Heart right ventricle (tissue), 16 donors: ENCODE results near the gene RNASEH1. TPM values are rescaled to one million over a fixed set of nuclear protein-coding genes. Genes with fewer than 3 reads are reported as not detected.
"Not testable (repeated sequence)": the region's sequence is repeated elsewhere in the genome, so short reads cannot be mapped to it uniquely, and the experiment has no call there.

ENCODE experiments used
- ATAC-seq, 8 donors: fragments of 200-7000 bp; cut with Tn5 transposase; one replicate each; pipeline ENCODE4 v1.9.1; 2020; ENCODE audit warnings: mild to moderate bottlenecking in 8 of 8, moderate library complexity in 8 of 8, moderate number of reproducible peaks in 1 of 8
- DNase-seq, 2 donors: peaks; one replicate each; pipeline ENCODE4 v3.0.0-alpha.2; 2020
- H3K27ac ChIP-seq, 10 donors: fragments of 200-600 bp; sonication (generic) in 2 of 10; one replicate each; pipeline versions ENCODE4 v1.5.0 to v1.8.0; 2020 to 2022; ENCODE audit warnings: mild to moderate bottlenecking in 3 of 10
- H3K27me3 ChIP-seq, 7 donors: fragments of 200-600 bp; one replicate each; pipeline ENCODE4 v1.8.0; 2021 to 2022; ENCODE audit warnings: mild to moderate bottlenecking in 2 of 7
- H3K36me3 ChIP-seq, 9 donors: fragments of 200-600 bp; sonication (generic) in 1 of 9; one replicate each; pipeline versions ENCODE4 v1.5.0 to v1.8.0; 2020 to 2022; ENCODE audit warnings: mild to moderate bottlenecking in 2 of 9
- H3K4me1 ChIP-seq, 9 donors: fragments of 200-600 bp; sonication (generic) in 1 of 9; one replicate each; pipeline versions ENCODE4 v1.5.0 to v1.8.0; 2020 to 2022; ENCODE audit warnings: mild to moderate bottlenecking in 4 of 9
- H3K4me3 ChIP-seq, 10 donors: fragments of 200-600 bp; sonication (generic) in 2 of 10; one replicate each; pipeline versions ENCODE4 v1.5.0 to v1.8.0; 2020 to 2022; ENCODE audit warnings: mild to moderate bottlenecking in 7 of 10, moderate library complexity in 2 of 10
- H3K9me3 ChIP-seq, 11 donors: fragments of 200-600 bp in 10 of 11; sonication (generic) in 2 of 11; one replicate each; pipeline versions ENCODE4 v1.5.0 to v1.8.0; 2013 to 2022; ENCODE audit warnings: mild to moderate bottlenecking in 2 of 11, control low read depth in 1 of 11, moderate library complexity in 1 of 11
- WGBS, 2 donors: extraction: QIAGEN DNeasy Blood & Tissue Kit; methylation state at CpG; one replicate each; pipeline ENCODE4 v1.1.7; 2013; ENCODE audit warnings: inconsistent platforms in 1 of 2; 5-methylcytosine and 5-hydroxymethylcytosine counted together
- intact Hi-C, 10 donors: fragments of 100-400 bp; cut with DNase I; formaldehyde crosslinking; loops; one replicate each; pipeline versions ENCODE4 v1.11.1 to v1.14.2; 2022
- polyA plus RNA-seq, 2 donors: library from polyadenylated mRNA; stranded (reverse); fragments of 200-250 nt; gene quantifications; one replicate each; pipeline ENCODE4 v1.2.3, GENCODE V29; 2013
- total RNA-seq, 10 donors: library from RNA; stranded (reverse); fragmentation: NEBNext Ultra II Directional in 3 of 10; extraction: Animal tissue kit (Norgen Biotek cat#: 25700) in 3 of 10; gene quantifications; one replicate each; pipeline versions ENCODE4 v1.2.1 to v1.2.4, GENCODE V29; 2021 to 2023
- TF ChIP-seq, protein P1 (sequence below), 9 donors: fragments of 200-600 bp; sonication (generic) in 2 of 9; IDR thresholded peaks; one replicate each; pipeline versions ENCODE4 v1.5.0 to v1.8.0; 2021 to 2022; ENCODE audit warnings: antibody characterized with exemption in 9 of 9, mild to moderate bottlenecking in 5 of 9, moderate library complexity in 1 of 9
- donor health status: Arrhythmogenic right ventricular cardiomyopathy.
- donor health status: ischemic (EF 13 %, LVEDD 7.1; RV severe dilation, severe dysfunction).
- donor health status: healthy with polysubstance abuse.
- donor health status: DM: no; HTN: yes; CAD: no.
- donor health status: DM: no; HTN: no; CAD: no.
- donor health status: ischemic (EF 25% LVEDD 6.9; RV normal size, moderate dysfunction).
- donor health status: ischemic (EF 25% LVEDD 5.7; RV mildly dilated, moderate dysfunction).
- donor health status: healthy.
- donor health status: DM: yes; HTN: yes; CAD: no.
- donor health status: Ischemic cardiomyopathy.
- donor health status: ischemic (EF 35%, LVEDD 5.7; RV mildly dilated, moderate dysfunction).
- donor health status: nonischemic (EF 11% LVEDD 7.7; RV severe dilation, severe dysfunction).
- donor health status: DM: yes; HTN: yes; CAD: no.
- donor health status: PGD.
- donor health status: ischemic (EF 29% LVEDD 5.4; RV normal size, mild dysfunction).
- donor health status: nonischemic (EF 23%, LVEDD 6.1; RV moderate dilation, normal function).

The RNASEH1 gene
- total and polyA plus RNA-seq, 12 donors = 8.7 to 24.0 (median 19.3) TPM

DNA sequence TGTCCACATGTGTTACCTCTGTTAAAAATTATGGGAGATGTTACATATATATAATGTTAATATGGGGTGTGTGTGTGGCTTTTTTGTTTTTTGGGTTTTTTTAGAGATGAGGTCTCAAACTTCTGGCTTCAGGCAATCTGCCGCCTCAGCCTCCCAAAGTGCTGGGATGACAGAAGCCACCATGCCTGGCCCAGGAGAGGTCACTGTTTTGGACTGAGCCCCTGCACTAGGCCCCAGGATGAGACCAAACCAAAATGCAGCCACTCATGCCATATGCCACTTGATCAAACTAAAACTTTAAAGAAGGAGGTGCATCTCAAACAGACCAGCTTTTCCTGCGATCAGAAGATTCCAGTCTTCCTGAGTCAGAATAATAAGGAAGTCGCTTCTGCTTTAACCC lies 41.3 kb downstream of the RNASEH1 start:
- TF ChIP-seq, protein P1, sequence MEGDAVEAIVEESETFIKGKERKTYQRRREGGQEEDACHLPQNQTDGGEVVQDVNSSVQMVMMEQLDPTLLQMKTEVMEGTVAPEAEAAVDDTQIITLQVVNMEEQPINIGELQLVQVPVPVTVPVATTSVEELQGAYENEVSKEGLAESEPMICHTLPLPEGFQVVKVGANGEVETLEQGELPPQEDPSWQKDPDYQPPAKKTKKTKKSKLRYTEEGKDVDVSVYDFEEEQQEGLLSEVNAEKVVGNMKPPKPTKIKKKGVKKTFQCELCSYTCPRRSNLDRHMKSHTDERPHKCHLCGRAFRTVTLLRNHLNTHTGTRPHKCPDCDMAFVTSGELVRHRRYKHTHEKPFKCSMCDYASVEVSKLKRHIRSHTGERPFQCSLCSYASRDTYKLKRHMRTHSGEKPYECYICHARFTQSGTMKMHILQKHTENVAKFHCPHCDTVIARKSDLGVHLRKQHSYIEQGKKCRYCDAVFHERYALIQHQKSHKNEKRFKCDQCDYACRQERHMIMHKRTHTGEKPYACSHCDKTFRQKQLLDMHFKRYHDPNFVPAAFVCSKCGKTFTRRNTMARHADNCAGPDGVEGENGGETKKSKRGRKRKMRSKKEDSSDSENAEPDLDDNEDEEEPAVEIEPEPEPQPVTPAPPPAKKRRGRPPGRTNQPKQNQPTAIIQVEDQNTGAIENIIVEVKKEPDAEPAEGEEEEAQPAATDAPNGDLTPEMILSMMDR (IDR thresholded peaks at IDR 0.05) = no peak
- H3K27ac ChIP-seq = no peak overlapping the region

GRCh38 chr2:3515438-3515837 lies 42.7 kb downstream of the RNASEH1 start:
- DNase-seq, H3K4me3 ChIP-seq, H3K27ac ChIP-seq, ATAC-seq, H3K27me3 ChIP-seq, H3K9me3 ChIP-seq: not testable (repeated sequence)
- Histone ChIP-seq H3K36me3 (peaks cover 0 to 57% (median 35%) of the 10 kb centered on the region in 9 donors), H3K4me1 (peaks cover 0 to 26% (median 19%) of the 10 kb centered on the region in 9 donors)
- intact Hi-C loops = loop anchor here in 2 of 10 donors (5.0 kb wide), 1 partner anchor 43 kb away; no protein-coding TSS in a partner anchor
- 98 to 100% methylated on average over 5 of the region's 5 CpGs for WGBS, 2 donors

More for the DNA sequence above, 41.3 kb downstream of the RNASEH1 start:
- H3K4me1 ChIP-seq = peaks cover 0 to 39% (median 30%) of the 10 kb centered on the region in 9 donors
- H3K36me3 ChIP-seq = peaks cover 0 to 43% (median 21%) of the 10 kb centered on the region in 9 donors
- H3K4me3 ChIP-seq = no peak overlapping the region
- H3K9me3 ChIP-seq = peaks cover 0 to 8% (median 0%) of the 10 kb centered on the region in 11 donors
- WGBS, 2 donors = 96 to 97% methylated on average over 3 of the region's 3 CpGs
- ATAC-seq (no peak), DNase-seq (no peak)
- intact Hi-C loops = loop anchor here in 2 of 10 donors (5.0 kb wide), 1 partner anchor 45 kb away; no protein-coding TSS in a partner anchor
- no peaks in the 10 kb centered on the region for H3K27me3 ChIP-seq

DNA sequence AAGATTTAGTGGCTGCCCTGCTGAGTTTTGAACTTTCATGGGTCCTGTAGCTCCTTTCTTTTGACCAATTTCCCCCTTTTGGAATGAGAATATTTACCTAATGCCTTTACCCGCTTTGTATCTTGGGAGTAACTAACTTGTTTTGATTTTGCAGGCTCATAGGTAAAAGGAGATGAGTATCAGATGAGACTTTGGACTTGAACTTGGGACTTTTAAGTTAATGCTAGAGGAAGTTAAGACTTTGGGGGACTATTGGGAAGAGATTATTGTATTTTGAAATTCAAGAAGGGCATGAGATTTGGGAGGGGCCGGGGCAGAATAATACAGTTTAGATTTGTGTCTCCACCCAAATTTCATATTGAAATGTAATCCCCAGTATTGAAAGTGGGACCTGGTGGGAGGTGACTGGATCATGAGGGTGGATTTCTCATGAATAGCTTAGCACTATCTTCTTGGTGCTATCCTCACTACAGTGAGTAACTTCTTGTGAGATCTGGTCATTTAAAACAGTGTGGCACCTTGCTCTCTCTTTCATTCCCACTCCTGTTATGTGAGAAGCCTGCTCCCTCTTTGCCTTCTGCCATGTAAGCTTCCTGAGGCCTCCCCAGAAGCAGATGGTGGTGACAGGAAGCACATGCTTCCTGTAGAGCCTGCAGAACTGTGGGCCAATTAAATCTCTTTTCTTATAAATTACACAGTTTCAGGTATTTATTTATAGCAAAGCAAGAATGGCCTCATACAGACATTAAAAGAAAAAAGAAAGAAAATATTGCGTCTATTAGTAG lies 44.9 kb downstream of the RNASEH1 start:
- intact Hi-C loops = no loop called here
- Histone ChIP-seq H3K9me3 (peaks cover 0 to 12% (median 0%) of the 10 kb centered on the region in 11 donors), H3K27me3 (no peaks in the 10 kb centered on the region), H3K4me3 (no peak overlapping the region), H3K36me3 (peaks cover 0 to 77% (median 35%) of the 10 kb centered on the region in 9 donors), H3K4me1 (peaks cover 0 to 16% (median 10%) of the 10 kb centered on the region in 9 donors), H3K27ac (no peak overlapping the region)
- ATAC-seq (no peak), DNase-seq (no peak)
- 96 to 97% methylated on average over 3 of the region's 3 CpGs for WGBS, 2 donors
- TF ChIP-seq, protein P1 (IDR thresholded peaks at IDR 0.05) = no peak

- 83 to 87% methylated on average over 2 of the region's 2 CpGs for WGBS, 2 donors
- H3K9me3 ChIP-seq = peaks cover 0 to 16% (median 0%) of the 10 kb centered on the region in 11 donors
- H3K27me3 ChIP-seq = no peaks in the 10 kb centered on the region
- no peak overlapping the region for H3K27ac ChIP-seq
- DNase-seq (no peak), ATAC-seq (no peak)
- H3K4me1 ChIP-seq = peaks cover 0 to 7% (median 0%) of the 10 kb centered on the region in 9 donors
- intact Hi-C loops = no loop called here
- peaks cover 0 to 75% (median 35%) of the 10 kb centered on the region in 9 donors for H3K36me3 ChIP-seq
- no peak overlapping the region for H3K4me3 ChIP-seq
- TF ChIP-seq, protein P1 (IDR thresholded peaks at IDR 0.05) = no peak
Measured at GRCh38 chr2:3512086-3512485, 46.0 kb downstream of the RNASEH1 start.
